Neuronal stem cell (in vitro differentiated cells): ENCODE data around the gene OS9.

ENCODE experiments used
- DNase-seq: peaks from one replicate; pipeline ENCODE4 v3.0.0-alpha.2; 2013; ENCODE audit warnings: low spot score
- H2AFZ ChIP-seq: one replicate; pipeline ENCODE4 v1.6.1; 2013; ENCODE audit warnings: mild to moderate bottlenecking, low read length, inconsistent platforms
- H2AK5ac ChIP-seq: 2 replicates; pipeline ENCODE4 v1.6.1; 2013; ENCODE audit warnings: low read depth, mild to moderate bottlenecking, inconsistent platforms, low read length, moderate library complexity, mixed read lengths
- H2BK120ac ChIP-seq: 2 replicates; pipeline ENCODE4 v1.6.1; 2013; ENCODE audit warnings: low read depth, mild to moderate bottlenecking, inconsistent platforms, low read length, moderate library complexity, mixed read lengths
- H2BK12ac ChIP-seq: one replicate; pipeline ENCODE4 v1.6.1; 2013; ENCODE audit warnings: low read length, inconsistent platforms
- H2BK15ac ChIP-seq: 2 replicates; pipeline ENCODE4 v1.6.1; 2013; ENCODE audit warnings: mild to moderate bottlenecking, low read length, inconsistent platforms, mixed read lengths
- H2BK5ac ChIP-seq: one replicate; pipeline ENCODE4 v1.6.1; 2013; ENCODE audit warnings: inconsistent platforms, mild to moderate bottlenecking, low read length, moderate library complexity
- H3K14ac ChIP-seq: one replicate; pipeline ENCODE4 v1.6.1; 2013; ENCODE audit warnings: low read length, inconsistent platforms
- H3K18ac ChIP-seq: 2 replicates; pipeline ENCODE4 v1.6.1; 2013; ENCODE audit warnings: low read length, inconsistent platforms
- H3K23ac ChIP-seq: 2 replicates; pipeline ENCODE4 v1.6.1; 2013; ENCODE audit warnings: low read depth, mild to moderate bottlenecking, mixed read lengths, low read length, inconsistent platforms; ENCODE audit not compliant: poor library complexity
- H3K27ac ChIP-seq: replicated peaks from 3 replicates; pipeline ENCODE4 v1.5.1; 2013; ENCODE audit warnings: low read length, inconsistent platforms
- H3K27me3 ChIP-seq, 3 experiments: 2 replicates each; pipeline ENCODE4 v1.6.1; 2013; ENCODE audit warnings: low read length in 3 of 3, mild to moderate bottlenecking in 2 of 3, inconsistent platforms in 1 of 3, low read depth in 1 of 3, mixed read lengths in 1 of 3, moderate library complexity in 1 of 3; ENCODE audit not compliant: control insufficient read depth in 3 of 3, insufficient read depth in 3 of 3
- H3K36me3 ChIP-seq, 2 donors: replicated peaks in 1 of 2; 2 replicates each; pipeline ENCODE4 v1.6.1; 2013; ENCODE audit warnings: low read length in 2 of 2; ENCODE audit not compliant: control insufficient read depth in 2 of 2, insufficient read depth in 2 of 2
- H3K4ac ChIP-seq: 2 replicates; pipeline ENCODE4 v1.6.1; 2013; ENCODE audit warnings: inconsistent platforms, mild to moderate bottlenecking, low read length, moderate library complexity
- H3K4me1 ChIP-seq, 2 donors: 1 replicate in 1 of 2; 2 replicates in 1 of 2; pipeline ENCODE4 v1.6.1; 2013; ENCODE audit warnings: low read length in 2 of 2, low read depth in 1 of 2; ENCODE audit not compliant: control insufficient read depth in 2 of 2, insufficient read depth in 1 of 2
- H3K4me2 ChIP-seq: one replicate; pipeline ENCODE4 v1.6.1; 2013; ENCODE audit warnings: mild to moderate bottlenecking, low read length, inconsistent platforms; ENCODE audit not compliant: insufficient read depth, poor library complexity, severe bottlenecking
- H3K4me3 ChIP-seq, 2 donors: 2 replicates each; pipeline ENCODE4 v1.5.1; 2013; ENCODE audit warnings: low read length in 2 of 2, mild to moderate bottlenecking in 2 of 2, inconsistent platforms in 1 of 2, moderate library complexity in 1 of 2
- H3K79me1 ChIP-seq: one replicate; pipeline ENCODE4 v1.6.1; 2013; ENCODE audit warnings: low read depth, mild to moderate bottlenecking, inconsistent platforms, low read length, moderate library complexity
- H3K9ac ChIP-seq: one replicate; pipeline ENCODE4 v1.6.1; 2013; ENCODE audit warnings: mild to moderate bottlenecking, low read depth, low read length, inconsistent platforms; ENCODE audit not compliant: poor library complexity
- H3K9me3 ChIP-seq, 2 donors: replicated peaks in 1 of 2; 2 replicates each; pipeline versions ENCODE3 to v1.6.1; 2013; ENCODE audit warnings: low read length in 2 of 2, mild to moderate bottlenecking in 2 of 2, inconsistent platforms in 1 of 2, low read depth in 1 of 2, mixed read lengths in 1 of 2, moderate library complexity in 1 of 2; ENCODE audit not compliant: control insufficient read depth in 2 of 2, insufficient read depth in 1 of 2
- H4K8ac ChIP-seq: one replicate; pipeline ENCODE4 v1.6.1; 2013; ENCODE audit warnings: low read depth, mild to moderate bottlenecking, inconsistent platforms, low read length, moderate library complexity
- H4K91ac ChIP-seq: one replicate; pipeline ENCODE4 v1.6.1; 2013; ENCODE audit warnings: low read length, low read depth, mild to moderate bottlenecking, inconsistent platforms; ENCODE audit not compliant: poor library complexity
- WGBS, 2 donors: extraction: QIAGEN DNeasy Blood & Tissue Kit; methylation state at CpG; one replicate each; pipeline ENCODE4 v1.1.7; 2013; ENCODE audit warnings: missing lambda C conversion rate in 2 of 2, mixed read lengths in 1 of 2; ENCODE audit not compliant: insufficient read length in 2 of 2, insufficient replicate concordance in 1 of 2; ENCODE audit errors: extremely low coverage in 2 of 2; 5-methylcytosine and 5-hydroxymethylcytosine counted together

The OS9 gene

DNA sequence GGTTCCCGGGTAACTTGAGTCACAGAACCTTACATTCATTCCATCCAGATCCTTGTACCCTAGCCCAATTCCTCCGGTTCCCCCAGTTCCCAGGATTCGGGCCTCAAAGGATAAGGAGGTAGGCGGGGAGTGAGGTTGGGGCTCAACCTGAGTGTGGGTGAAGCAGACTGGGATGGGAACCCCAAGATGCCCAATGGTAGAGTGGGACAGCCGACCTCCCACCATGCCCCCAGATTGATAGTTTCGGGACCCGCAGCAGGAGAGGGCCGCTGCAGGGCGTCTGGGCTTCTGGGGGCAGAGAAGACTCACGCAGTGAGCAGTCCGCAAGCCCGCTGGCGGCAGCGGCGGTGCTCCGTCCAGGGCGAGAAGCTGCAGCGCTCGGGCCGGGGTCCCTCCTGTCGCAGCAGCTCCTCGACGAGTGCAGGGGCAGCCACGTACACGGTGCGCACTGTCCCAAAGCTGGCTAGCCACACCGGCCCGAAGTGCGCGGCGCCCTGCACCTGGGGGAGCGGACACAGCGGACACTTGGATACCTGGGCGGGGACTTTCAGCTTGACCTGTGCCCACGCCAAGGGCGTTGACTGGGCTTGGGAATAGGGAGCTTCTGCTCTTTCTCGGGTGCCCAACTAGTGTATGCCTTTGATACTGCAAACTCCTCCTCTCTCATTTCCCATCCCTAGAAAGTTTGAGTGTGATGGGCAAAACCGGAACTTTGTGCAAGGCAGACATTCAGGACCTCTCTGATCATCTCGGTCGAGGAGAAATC lies 71.9 kb downstream of the OS9 start:
- no peak overlapping the region for H3K4ac ChIP-seq
- no peak overlapping the region for H3K4me2 ChIP-seq
- peaks cover 0 to 15% of the 10 kb centered on the region in 2 donors for H3K4me1 ChIP-seq
- H3K9ac ChIP-seq = no peak overlapping the region
- no peak for DNase-seq
- no peak overlapping the region for H3K27ac ChIP-seq
- no peak overlapping the region for H2BK15ac ChIP-seq
- no peak overlapping the region for H4K8ac ChIP-seq
- H3K27me3 ChIP-seq = peaks cover 0 to 49% (median 22%) of the 10 kb centered on the region in 3 experiments
- no CpG with 5 or more reads among the region's 40 CpGs for WGBS, 2 donors
- H3K36me3 ChIP-seq = peaks cover 10 to 72% of the 10 kb centered on the region in 2 donors
- H3K14ac ChIP-seq = no peak overlapping the region
- H2BK12ac ChIP-seq = no peak overlapping the region
- H4K91ac ChIP-seq = no peak overlapping the region
- no peaks in the 10 kb centered on the region for H3K79me1 ChIP-seq
- no peaks in the 10 kb centered on the region for H3K9me3 ChIP-seq
- H3K23ac ChIP-seq = peak overlapping the region; percentile 86
- no peak overlapping the region for H2BK5ac ChIP-seq
- no peak overlapping the region for H3K4me3 ChIP-seq
- H2AFZ ChIP-seq = no peak overlapping the region
- H2BK120ac ChIP-seq = no peak overlapping the region
- no peak overlapping the region for H2AK5ac ChIP-seq
- peak overlapping the region; percentile 32 for H3K18ac ChIP-seq

DNA sequence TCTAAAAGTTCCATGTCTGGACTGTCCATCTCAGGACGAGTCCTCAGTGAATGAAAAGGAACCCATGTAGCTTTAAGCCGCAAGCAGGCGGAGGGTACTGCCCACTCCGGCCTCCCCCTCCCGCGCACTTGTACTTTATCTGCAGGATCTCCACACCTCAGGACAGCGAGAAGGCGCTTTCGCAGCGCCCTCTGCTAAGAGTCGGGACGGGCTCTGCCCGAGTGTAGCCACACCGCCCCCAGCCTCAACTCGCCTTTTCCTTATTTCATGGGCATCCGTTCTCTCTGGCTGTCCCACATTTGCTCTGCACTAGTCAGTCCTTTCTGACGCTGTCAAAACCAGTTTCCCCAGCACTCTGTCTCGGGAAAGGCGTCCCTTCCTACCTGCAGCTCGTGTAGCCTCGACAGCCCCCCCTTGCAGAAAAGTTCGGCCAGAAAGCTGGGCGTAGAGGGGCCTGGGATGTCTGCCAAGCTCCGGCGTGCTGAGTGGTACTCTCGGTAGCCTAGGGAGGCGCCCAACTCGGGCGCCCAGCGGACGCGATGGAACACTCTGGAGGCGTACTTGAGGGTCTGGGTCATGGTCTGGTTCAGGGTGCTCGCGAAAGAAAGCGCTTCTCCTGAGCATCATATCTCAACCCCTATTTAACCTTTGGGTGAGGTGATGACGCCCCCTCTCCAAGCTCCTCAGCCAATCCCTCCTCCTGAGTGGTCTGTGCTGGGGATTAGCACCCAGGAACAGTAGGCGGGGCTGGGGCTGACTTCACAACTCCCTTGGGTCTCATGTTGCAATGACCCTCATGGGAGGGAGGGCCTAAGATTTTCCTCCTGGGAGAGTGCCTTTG lies 72.8 kb downstream of the OS9 start, which contains the start of gene CYP27B1:
Gene CYP27B1, minus strand, starts transcription at position 615 of the 841 bp plus-strand sequence. Its CDS starts 37 bp downstream, at position 578.
- no peak for DNase-seq
- H3K14ac ChIP-seq = no peak within 1 kb of the TSS
- no peak within 1 kb of the TSS for H2BK5ac ChIP-seq
- WGBS, 2 donors = no CpG with 5 or more reads among the region's 38 CpGs
- H3K18ac ChIP-seq = peak within 1 kb of the TSS; percentile 32
- peaks cover 10 to 67% of the 10 kb centered on the region in 2 donors for H3K36me3 ChIP-seq
- H3K27ac ChIP-seq = no peak within 1 kb of the TSS
- peak within 1 kb of the TSS; percentile 42 for H3K4me2 ChIP-seq
- no peak within 1 kb of the TSS for H2BK12ac ChIP-seq
- peak within 1 kb of the TSS in 1 of 2 donors; percentile 58 for H3K4me3 ChIP-seq
- H3K27me3 ChIP-seq = peaks cover 0 to 49% (median 22%) of the 10 kb centered on the region in 3 experiments
- no peak within 1 kb of the TSS for H3K9ac ChIP-seq
- no peak within 1 kb of the TSS for H3K4ac ChIP-seq
- H4K91ac ChIP-seq = no peak within 1 kb of the TSS
- H3K9me3 ChIP-seq = no peaks in the 10 kb centered on the region
- peaks cover 0 to 20% of the 10 kb centered on the region in 2 donors for H3K4me1 ChIP-seq
- H2AK5ac ChIP-seq = no peak within 1 kb of the TSS
- H2BK15ac ChIP-seq = no peak within 1 kb of the TSS
- no peak within 1 kb of the TSS for H4K8ac ChIP-seq
- peak within 1 kb of the TSS; percentile 86 for H3K23ac ChIP-seq
- no peak within 1 kb of the TSS for H2BK120ac ChIP-seq
- H3K79me1 ChIP-seq = no peaks in the 10 kb centered on the region
- no peak within 1 kb of the TSS for H2AFZ ChIP-seq

DNA sequence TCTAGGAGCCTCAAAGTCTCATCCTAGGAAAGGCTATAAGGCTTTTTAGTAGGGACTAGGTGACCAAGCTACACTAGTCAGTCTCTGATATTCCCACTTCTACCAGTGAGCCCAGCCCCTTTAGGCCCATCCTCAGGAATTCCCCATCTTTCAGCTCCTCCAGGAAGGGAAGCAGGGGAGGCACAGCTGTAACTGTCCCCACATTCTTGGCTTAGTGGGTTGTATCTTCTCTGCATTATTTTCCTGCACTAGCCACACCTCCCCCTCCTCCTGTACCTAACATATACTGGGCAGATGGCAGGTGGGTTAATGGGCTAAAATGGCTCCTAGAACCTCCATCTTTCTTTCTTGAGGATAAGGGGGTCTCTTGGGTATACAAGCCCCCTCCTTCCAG lies 73.4 kb downstream of the OS9 start:
- Histone ChIP-seq H2BK12ac (no peak overlapping the region), H4K8ac (no peak overlapping the region), H2BK15ac (no peak overlapping the region), H2BK120ac (no peak overlapping the region), H3K36me3 (peaks cover 10 to 63% of the 10 kb centered on the region in 2 donors), H3K4ac (no peak overlapping the region), H2BK5ac (no peak overlapping the region), H3K4me3 (no peak overlapping the region), H3K27me3 (peaks cover 0 to 49% (median 22%) of the 10 kb centered on the region in 3 experiments), H3K23ac (no peak overlapping the region), H3K79me1 (no peaks in the 10 kb centered on the region), H2AK5ac (no peak overlapping the region), H3K4me1 (peaks cover 0 to 20% of the 10 kb centered on the region in 2 donors), H4K91ac (no peak overlapping the region), H2AFZ (no peak overlapping the region), H3K9ac (no peak overlapping the region), H3K4me2 (peak overlapping the region; percentile 42), H3K27ac (no peak overlapping the region), H3K14ac (no peak overlapping the region), H3K18ac (no peak overlapping the region), H3K9me3 (no peaks in the 10 kb centered on the region)
- DNase-seq = no peak

DNA sequence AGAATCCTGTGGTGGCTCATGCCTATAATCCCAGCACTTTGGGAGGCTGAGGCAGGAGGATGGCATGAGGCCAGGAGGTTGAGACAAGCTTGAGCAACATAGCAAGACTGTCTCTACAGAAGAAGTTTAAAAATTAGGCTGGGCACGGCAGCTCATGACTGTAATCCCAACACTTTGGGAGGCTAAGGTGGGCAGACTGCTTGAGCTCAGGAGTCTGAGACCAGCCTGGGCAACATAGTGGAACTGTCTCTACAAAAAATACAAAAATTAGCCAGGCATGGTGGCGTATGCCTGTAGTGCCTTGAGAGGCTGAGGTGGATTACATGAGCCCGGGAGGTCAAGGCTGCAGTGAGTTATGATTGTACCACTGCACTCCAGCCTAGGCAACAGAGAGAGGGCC lies 73.9 kb downstream of the OS9 start:
- Histone ChIP-seq H3K79me1 (no peaks in the 10 kb centered on the region), H2BK120ac (no peak overlapping the region), H3K14ac (no peak overlapping the region), H3K9me3 (no peaks in the 10 kb centered on the region), H2AK5ac (no peak overlapping the region), H3K4me1 (peaks cover under 1 to 21% of the 10 kb centered on the region in 2 donors), H3K36me3 (peaks cover 10 to 58% of the 10 kb centered on the region in 2 donors), H3K27ac (no peak overlapping the region), H3K4me2 (no peak overlapping the region), H2BK15ac (no peak overlapping the region), H3K23ac (no peak overlapping the region), H2BK12ac (no peak overlapping the region), H3K18ac (no peak overlapping the region), H3K4me3 (no peak overlapping the region), H3K9ac (no peak overlapping the region), H2AFZ (no peak overlapping the region), H4K91ac (no peak overlapping the region), H2BK5ac (no peak overlapping the region), H4K8ac (no peak overlapping the region), H3K27me3 (peaks cover 0 to 49% (median 22%) of the 10 kb centered on the region in 3 experiments), H3K4ac (no peak overlapping the region)
- no CpG with 5 or more reads among the region's 3 CpGs for WGBS, 2 donors
- no peak for DNase-seq
